Neutrophil (primary cell): Measurements from ENCODE around the gene CXXC5.

Source experiments
- H3K27ac ChIP-seq: fragments of 200-600 bp; sonication (generic); 2 replicates; pipeline ENCODE4 v1.5.1; 2016; ENCODE audit warnings: mild to moderate bottlenecking, moderate library complexity
- H3K27me3 ChIP-seq: fragments of 200-600 bp; sonication (generic); 2 replicates; pipeline ENCODE4 v1.6.0; 2016; ENCODE audit warnings: mild to moderate bottlenecking
- H3K36me3 ChIP-seq: fragments of 200-600 bp; sonication (generic); 2 replicates; pipeline ENCODE4 v1.5.1; 2017
- H3K4me1 ChIP-seq, 2 experiments: fragments of 200-600 bp in 1 of 2; sonication (generic) in 1 of 2; 1 replicate in 1 of 2; 2 replicates in 1 of 2; pipeline versions ENCODE4 v1.5.1 to v1.6.1; 2013 to 2016; ENCODE audit warnings: low read depth in 1 of 2, low read length in 1 of 2, mild to moderate bottlenecking in 1 of 2, moderate library complexity in 1 of 2; ENCODE audit not compliant: control insufficient read depth in 1 of 2, insufficient read depth in 1 of 2
- H3K4me3 ChIP-seq, 2 experiments: fragments of 200-600 bp in 1 of 2; sonication (generic) in 1 of 2; 1 replicate in 1 of 2; 2 replicates in 1 of 2; pipeline ENCODE4 v1.5.1; 2013 to 2016; ENCODE audit warnings: low read depth in 1 of 2, low read length in 1 of 2, mild to moderate bottlenecking in 1 of 2, moderate library complexity in 1 of 2
- H3K9me3 ChIP-seq: fragments of 200-600 bp; sonication (generic); 2 replicates; pipeline ENCODE4 v1.5.1; 2016
- CTCF ChIP-seq: fragments of 200-600 bp; sonication (generic); IDR thresholded peaks from 2 replicates; pipeline ENCODE4 v1.5.1; 2016; ENCODE audit warnings: antibody characterized with exemption

CXXC5 gene

GRCh38 chr5:139733010-139733688 is 85.0 kb downstream of the CXXC5 start:
- no peak overlapping the region for H3K27ac ChIP-seq

More at GRCh38 chr5:139733010-139733688, 85.0 kb downstream of the CXXC5 start:
- TF ChIP-seq CTCF: no peak
- Histone ChIP-seq H3K4me3 (no peak overlapping the region), H3K36me3 (no peaks in the 10 kb centered on the region), H3K9me3 (no peaks in the 10 kb centered on the region), H3K4me1 (no peaks in the 10 kb centered on the region), H3K27me3 (no peaks in the 10 kb centered on the region)
